SH-SY5Y (cell line): ENCODE data around the gene C19orf73.

Source experiments
- GATA2 ChIP-seq: IDR thresholded peaks from 2 replicates; pipeline ENCODE4 v1.6.1; 2011; ENCODE audit warnings: mild to moderate bottlenecking, low read depth, low read length
- GATA3 ChIP-seq: IDR thresholded peaks from 2 replicates; pipeline ENCODE4 v1.6.1; 2011; ENCODE audit warnings: low read depth, mild to moderate bottlenecking, low read length, moderate library complexity

DNA sequence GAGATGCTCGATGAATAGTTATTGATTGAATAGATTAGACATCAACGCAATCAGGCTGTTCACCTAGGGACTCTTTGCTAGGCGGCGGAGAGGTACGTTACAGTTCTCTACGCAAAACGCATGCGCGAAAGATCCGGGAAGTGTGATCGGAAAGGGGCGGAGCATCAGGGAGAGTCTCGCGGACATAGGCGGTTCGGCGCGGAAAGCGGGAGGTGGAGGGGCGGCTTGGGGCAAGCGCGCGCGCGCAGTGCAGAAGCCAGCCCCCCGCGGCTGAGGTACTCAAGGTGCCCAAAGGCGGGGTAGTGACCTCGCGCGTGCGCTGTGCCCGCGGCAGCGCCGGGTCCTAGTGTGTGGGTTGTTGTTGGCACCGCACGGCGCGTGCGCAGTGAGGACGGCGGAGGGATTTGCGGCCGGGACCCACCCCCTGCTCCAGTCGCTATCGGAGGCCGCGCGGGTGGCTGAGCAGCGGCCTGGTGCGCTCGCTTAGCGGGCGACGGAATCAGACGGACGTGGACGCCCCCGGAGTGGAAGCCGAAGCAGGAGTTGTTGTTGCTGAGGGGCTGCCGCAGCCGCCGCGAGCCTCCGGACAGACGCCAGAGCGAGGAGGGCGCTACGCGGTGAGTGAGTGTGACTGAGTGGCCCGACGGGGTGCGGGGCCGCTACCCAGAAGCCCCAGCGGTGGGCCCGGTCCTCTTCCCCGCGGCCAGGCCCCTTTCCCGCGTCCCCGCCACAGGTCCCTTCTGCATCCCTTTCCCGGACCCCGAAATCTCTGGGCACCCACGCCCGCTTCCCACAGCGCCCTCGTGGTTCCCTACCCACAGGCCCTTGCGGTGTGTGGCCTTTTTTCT is 33.7 kb downstream of the C19orf73 start, which contains the start of gene SNRNP70:
- no peak; the same call in 1 of the 2 replicates for TF ChIP-seq GATA2
- TF ChIP-seq GATA3: no peak
